Right ventricle myocardium superior (tissue), 1 donor: Measurements from ENCODE around the gene CCBE1. TPM values are rescaled to one million over a fixed set of nuclear protein-coding genes. Genes with fewer than 3 reads are reported as not detected.
"Not testable (repeated sequence)": the region's sequence is repeated elsewhere in the genome, so short reads cannot be mapped to it uniquely, and the experiment has no call there.

ENCODE experiments used
- ATAC-seq: fragments of 200-7000 bp; cut with Tn5 transposase; one replicate; pipeline ENCODE4 v1.9.1; 2020; ENCODE audit warnings: mild to moderate bottlenecking; ENCODE audit not compliant: poor library complexity
- DNase-seq: peaks from one replicate; pipeline ENCODE4 v3.0.0-alpha.2; 2020
- intact Hi-C: fragments of 100-400 bp; cut with DNase I; formaldehyde crosslinking; loops from one replicate; pipeline ENCODE4 v1.11.2; 2022
- long read RNA-seq: library from polyadenylated mRNA; unstranded; transcript quantifications from one replicate; pipeline ENCODE4 v2.0.0, GENCODE V29; 2021
- total RNA-seq: library from RNA; stranded (reverse); fragmentation: NEBNext Ultra II Directional; extraction: Animal tissue kit (Norgen Biotek cat#: 25700); gene quantifications from one replicate; pipeline ENCODE4 v1.2.1, GENCODE V29; 2021
- donor health status: DM: no; HTN: yes; CAD: no; lungs with severe emphysema.

Gene CCBE1
- 3.9 TPM for total RNA-seq
- long read RNA-seq, full-length matches to known transcripts = 7 of 12 reads
- long read RNA-seq, partial matches to known transcripts = 0 of 12 reads
- long read RNA-seq, other reads (novel, unspliced or antisense) = 5 of 12 reads

GRCh38 chr18:59697236-59697932, at the start of gene CCBE1:
TSS of gene CCBE1 (minus strand) at chr18:59697423.
- peak; percentile 94 for ATAC-seq
- intact Hi-C loops = no loop called here
- peak; percentile 74 for DNase-seq

DNA sequence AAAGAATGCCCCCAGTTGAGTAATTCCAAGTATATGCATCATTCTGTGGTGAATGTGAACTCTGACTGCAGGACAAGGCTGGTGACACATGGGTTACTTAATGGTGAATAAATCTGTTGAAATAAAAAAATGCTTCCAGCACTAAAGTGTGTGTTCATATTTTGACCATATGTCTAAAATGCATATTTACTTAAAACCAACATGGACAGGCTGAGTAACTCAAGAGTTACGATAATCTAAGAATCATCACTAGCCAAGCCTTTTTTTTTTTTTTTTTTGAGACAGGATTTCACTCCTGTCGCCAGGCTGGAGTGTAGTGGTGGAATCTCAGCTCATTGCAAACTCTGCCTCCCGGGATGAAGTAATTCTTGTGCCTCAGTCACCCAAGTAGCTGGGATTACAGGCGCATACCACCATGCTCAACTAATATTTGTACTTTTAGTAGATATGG, 47.1 kb upstream of the CCBE1 start:
- intact Hi-C loops = no loop called here
- DNase-seq = no peak
- no peak for ATAC-seq

- intact Hi-C loops = no loop called here
Measured at GRCh38 chr18:59743566-59743965, 46.3 kb upstream of the CCBE1 start.

DNA sequence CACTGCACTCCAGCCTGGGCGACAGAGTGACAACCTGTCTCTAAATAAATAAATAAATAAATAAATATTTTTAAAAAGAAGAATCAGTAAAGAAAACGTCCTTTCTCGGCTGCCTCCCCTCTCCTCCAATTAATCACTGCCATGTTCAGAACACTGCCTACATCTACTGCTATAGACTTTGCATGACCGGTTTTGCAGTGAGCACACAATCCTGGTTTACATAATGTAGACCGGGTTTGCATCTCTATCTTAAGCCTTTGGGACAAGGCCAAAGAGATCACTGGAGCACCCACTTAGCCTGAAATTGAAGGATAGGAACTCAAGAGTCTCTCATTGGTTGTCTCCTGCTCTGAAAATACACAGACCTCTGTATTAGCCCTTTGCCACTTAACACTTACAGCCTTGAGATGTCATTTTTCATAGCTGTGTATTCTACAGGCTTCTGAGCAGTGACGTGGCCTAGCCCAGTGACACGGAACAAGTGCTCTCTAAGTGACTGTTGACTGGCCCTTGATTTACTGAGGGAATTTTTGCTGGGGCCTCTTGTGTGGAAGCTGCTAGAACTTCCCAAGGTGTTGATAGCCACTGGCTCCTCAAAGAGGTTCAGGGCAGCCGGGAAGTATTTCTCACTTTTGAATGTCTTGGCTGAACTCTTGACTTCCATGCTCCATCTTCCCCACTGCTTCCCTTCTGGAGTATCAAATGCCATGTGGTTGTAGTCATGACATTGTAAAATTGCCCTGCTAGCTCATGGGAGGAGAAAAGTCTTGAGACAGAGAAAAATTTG, 45.3 kb upstream of the CCBE1 start:
- DNase-seq (no peak), ATAC-seq (peak; percentile 95)
- intact Hi-C loops = no loop called here

More at GRCh38 chr18:59743566-59743965, 46.3 kb upstream of the CCBE1 start:
- ATAC-seq (no peak), DNase-seq (no peak)

DNA sequence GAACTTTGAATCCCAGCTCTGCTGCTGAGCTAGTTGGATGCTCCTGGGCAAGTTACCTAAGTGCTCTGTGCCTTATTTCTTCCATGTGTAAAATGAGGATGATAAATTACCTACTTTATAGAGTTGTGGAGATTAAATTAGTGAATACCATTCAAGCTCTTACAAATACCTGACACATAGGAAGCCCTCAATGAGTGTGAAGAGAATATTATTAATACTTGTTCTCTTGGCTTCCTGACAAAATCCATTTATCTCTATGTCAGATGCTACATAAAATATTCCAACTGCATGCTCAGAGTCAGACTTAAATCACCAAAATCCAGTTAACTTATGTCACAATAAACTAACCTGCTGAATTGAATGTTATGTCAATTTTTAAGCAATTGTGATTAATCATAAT, 42.9 kb upstream of the CCBE1 start:
- DNase-seq (no peak), ATAC-seq (no peak)
- intact Hi-C loops = no loop called here

- ATAC-seq (no peak), DNase-seq (no peak)
- intact Hi-C loops = no loop called here
Measured at GRCh38 chr18:59737776-59738300, 40.6 kb upstream of the CCBE1 start.

GRCh38 chr18:59737335-59737734, 40.1 kb upstream of the CCBE1 start:
- DNase-seq, ATAC-seq, intact Hi-C loops: not testable (repeated sequence)

- intact Hi-C loops = no loop called here
- ATAC-seq = no peak
Measured at GRCh38 chr18:59736061-59736460, 38.8 kb upstream of the CCBE1 start.

GRCh38 chr18:59735269-59735860, 38.1 kb upstream of the CCBE1 start:
- intact Hi-C loops = no loop called here
- DNase-seq (peak; percentile 64), ATAC-seq (peak; percentile 91)

More at GRCh38 chr18:59736061-59736460, 38.8 kb upstream of the CCBE1 start:
- no peak for DNase-seq

DNA sequence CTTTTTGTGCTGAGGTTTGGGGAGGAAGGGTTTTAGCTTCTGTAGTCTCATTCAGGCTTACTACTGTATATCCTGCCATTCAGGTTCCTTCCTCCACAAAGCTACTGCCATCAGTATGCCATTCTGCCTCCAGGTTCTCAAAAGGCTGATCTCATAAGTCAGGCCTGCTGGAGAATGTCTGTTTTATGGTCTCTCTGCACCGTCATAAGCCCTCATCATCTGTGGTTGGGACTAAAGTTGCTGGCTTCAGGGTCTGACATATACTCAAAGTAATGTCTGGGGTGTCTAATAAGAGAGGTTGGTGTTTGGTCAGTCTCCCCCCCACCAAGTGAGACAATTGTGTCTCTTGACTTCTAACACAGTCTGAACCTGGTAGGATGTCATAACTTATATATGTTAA, 36.2 kb upstream of the CCBE1 start:
- intact Hi-C loops = no loop called here
- no peak for ATAC-seq
- no peak for DNase-seq

- ATAC-seq (no peak), DNase-seq (no peak)
- intact Hi-C loops = no loop called here
Measured at GRCh38 chr18:59730896-59731295, 33.7 kb upstream of the CCBE1 start.

DNA sequence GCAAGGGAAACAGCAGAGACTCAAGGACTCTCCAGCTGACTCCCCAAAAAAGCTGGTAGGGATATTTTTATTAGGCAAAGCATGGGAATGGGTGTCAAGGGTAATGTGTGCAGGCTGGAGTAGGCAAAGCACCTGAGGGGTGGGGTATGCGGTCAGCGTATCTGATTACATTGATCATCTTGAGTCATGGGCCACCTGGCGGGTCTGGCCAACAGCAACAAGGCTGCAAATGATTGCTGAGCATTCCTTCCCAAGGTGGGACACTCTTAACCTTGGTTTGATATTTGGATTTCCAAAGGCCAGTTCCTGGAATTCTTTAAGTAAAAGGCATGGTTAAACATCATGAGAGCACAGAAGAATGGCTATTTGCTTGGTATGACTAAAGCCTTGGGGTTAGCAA, 32.6 kb upstream of the CCBE1 start:
- no peak for DNase-seq
- intact Hi-C loops = no loop called here
- ATAC-seq = no peak

GRCh38 chr18:59728816-59729215, 31.6 kb upstream of the CCBE1 start:
- ATAC-seq = no peak
- intact Hi-C loops = no loop called here
- no peak for DNase-seq

- ATAC-seq (no peak), DNase-seq (no peak)
- intact Hi-C loops = no loop called here
Measured at GRCh38 chr18:59725142-59725541, 27.9 kb upstream of the CCBE1 start.

DNA sequence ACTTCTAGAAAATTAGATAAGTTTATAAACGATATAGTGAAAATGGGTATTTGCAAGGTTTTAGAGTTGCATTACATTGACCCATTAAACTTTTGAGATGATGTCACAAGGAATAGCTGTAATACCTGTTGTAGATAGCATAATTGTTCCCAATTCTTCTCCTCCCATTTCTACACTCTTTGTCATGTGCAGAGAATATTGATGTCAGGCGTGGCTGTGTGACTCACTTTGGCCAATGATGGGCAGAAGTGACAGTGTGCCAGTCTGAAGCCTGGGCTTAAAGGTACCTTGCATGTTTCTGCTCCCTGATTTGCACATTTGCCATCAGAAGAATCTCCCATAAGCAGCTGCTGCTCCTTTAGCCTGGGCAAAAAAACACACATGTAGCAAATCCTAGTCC, 26.9 kb upstream of the CCBE1 start:
- no peak for DNase-seq
- intact Hi-C loops = no loop called here
- ATAC-seq = no peak

DNA sequence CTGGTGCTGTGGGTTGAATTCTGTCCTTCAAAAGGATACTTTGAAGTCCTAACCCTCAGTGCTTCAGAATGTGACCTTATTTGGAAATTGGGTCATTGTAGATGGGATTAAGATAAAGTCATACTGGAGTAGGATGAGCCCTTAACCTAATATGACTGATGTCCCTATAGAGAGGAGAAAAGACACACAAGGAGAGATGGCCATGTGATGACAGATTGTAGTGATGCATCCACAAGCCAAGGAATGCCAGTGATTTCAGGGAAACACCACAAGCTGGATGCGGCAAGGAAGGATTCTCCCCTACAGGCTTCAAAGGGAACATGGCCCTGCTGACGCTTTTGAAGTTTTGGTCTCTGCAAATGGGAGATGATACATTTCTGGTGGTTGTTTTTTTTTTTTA, 24.7 kb upstream of the CCBE1 start:
- ATAC-seq (no peak), DNase-seq (no peak)
- intact Hi-C loops = no loop called here

DNA sequence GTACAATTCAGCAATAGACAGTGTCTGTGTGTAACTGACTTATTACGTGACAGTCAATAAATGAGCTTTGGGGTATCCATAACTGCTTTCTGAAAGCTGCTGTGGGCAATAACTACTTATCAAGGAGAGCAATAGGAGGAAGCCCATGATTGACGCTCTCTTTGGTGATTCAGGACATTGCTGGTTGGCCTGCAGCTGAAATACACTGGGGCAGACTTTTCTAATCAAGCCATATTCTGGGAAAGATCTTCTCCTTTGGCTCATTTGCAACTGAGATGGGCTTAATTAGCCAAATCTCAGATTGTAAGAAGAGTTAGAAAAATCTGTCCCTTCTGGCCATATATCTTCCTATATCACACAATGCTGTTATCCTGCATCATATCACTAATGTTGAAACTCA, 24.0 kb upstream of the CCBE1 start:
- DNase-seq (no peak), ATAC-seq (no peak)

DNA sequence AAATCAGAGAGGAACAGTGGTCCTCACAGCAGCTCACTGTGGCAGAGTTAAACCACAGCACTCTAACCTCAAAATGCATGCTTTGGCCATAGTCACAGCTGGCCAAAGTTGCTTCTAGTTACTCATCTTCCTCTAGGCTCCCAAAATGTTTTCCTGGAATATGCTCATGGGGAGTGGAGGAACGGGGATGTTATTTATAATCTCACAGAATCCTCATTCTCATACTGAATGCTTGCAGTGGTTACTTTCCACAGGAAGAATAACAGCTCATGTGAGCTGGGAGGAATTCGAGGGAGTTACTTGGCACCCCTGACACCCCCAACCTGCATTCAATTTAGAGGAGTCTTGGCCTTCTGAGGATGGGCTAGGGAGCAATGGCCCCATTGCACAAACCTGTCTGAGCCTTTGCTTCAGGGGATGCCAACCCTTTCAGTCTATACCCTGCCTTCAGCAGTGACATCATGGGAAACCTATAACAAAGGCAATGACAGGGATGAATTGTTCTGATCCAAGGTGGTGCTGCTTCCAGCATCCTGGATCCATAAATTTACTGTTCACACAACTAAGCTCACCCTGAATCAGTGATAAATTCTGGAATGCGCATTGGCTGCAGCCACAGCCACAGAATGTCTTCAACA, 22.4 kb upstream of the CCBE1 start:
- intact Hi-C loops = no loop called here
- DNase-seq = no peak
- ATAC-seq = no peak

More for the DNA sequence above, 24.0 kb upstream of the CCBE1 start:
- intact Hi-C loops = no loop called here
